SU-DHL-6 (cell line): ENCODE results near the gene KRTAP5-11.

Experiments used
- CTCF ChIP-seq: fragments of 200-600 bp; sonication (generic); IDR thresholded peaks from one replicate; pipeline ENCODE4 v1.5.1; 2017; ENCODE audit warnings: antibody characterized with exemption, mild to moderate bottlenecking, low read length, moderate library complexity; ENCODE audit not compliant: insufficient read depth, poor library complexity, severe bottlenecking
- EZH2phosphoT487 ChIP-seq: fragments of 200-600 bp; sonication (generic), shearing (Covaris generic); conservative IDR thresholded peaks from 2 replicates; pipeline ENCODE4 v1.6.1; 2018; ENCODE audit warnings: mild to moderate bottlenecking, antibody characterized with exemption, low read length, moderate library complexity, mixed read lengths

- no peak for TF ChIP-seq CTCF
- TF ChIP-seq EZH2phosphoT487: no peak
These were observed 46.9 kb downstream of the KRTAP5-11 start for GRCh38 chr11:71535825-71536224.
